HG03025 (cell line): Measurements from ENCODE around the gene PCDHGB6.
"Not testable (repeated sequence)": the region's sequence is repeated elsewhere in the genome, so short reads cannot be mapped to it uniquely, and the experiment has no call there.

ENCODE experiments used
- ATAC-seq: cut with Tn5 transposase; IDR thresholded peaks from one replicate; pipeline ENCODE4 v1.9.1; 2021; ENCODE audit warnings: mild to moderate bottlenecking, moderate library complexity; ENCODE audit not compliant: unreplicated experiment, low FRiP score

PCDHGB6 gene

GRCh38 chr5:141407790-141408505 lies at the start of gene PCDHGB6:
Gene PCDHGB6, plus strand, starts transcription at chr5:141408021. Its CDS starts 182 bp downstream, at chr5:141408203.
- not testable (repeated sequence) for ATAC-seq

- no peak for ATAC-seq
Measured at GRCh38 chr5:141359790-141360426, 47.9 kb upstream of the PCDHGB6 start, which contains the start of gene PCDHGB2. Gene PCDHGB2, plus strand, starts transcription at chr5:141359994. Its CDS starts 142 bp downstream, at chr5:141360136.

GRCh38 chr5:141360685-141361084 lies 47.1 kb upstream of the PCDHGB6 start:
- no peak for ATAC-seq

DNA sequence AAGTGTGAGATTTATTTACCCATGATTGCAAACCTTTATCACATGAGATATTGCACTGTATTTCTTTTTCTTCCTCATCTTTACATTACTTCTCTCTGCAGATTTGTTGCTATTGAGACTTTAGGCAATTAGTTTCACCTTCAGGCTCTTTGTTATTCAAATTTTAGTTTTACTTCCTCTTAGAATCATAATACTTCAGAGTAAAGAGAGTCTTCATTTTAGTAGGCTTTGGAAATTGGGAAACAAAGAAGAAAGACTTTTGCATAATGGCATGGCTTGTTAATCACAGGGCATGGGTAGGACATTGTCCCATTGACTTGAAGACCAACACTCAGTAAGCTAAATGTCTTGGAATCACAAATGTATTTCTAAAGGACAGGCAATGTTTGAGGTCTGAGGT lies 45.1 kb upstream of the PCDHGB6 start:
- ATAC-seq: no peak

GRCh38 chr5:141363952-141364660 lies 43.7 kb upstream of the PCDHGB6 start, which contains the start of gene PCDHGA5:
Gene PCDHGA5, plus strand, starts transcription at chr5:141364162. Its CDS starts 169 bp downstream, at chr5:141364331.
- no peak for ATAC-seq

- ATAC-seq: no peak
Measured at GRCh38 chr5:141366016-141366896, 41.6 kb upstream of the PCDHGB6 start.

GRCh38 chr5:141369994-141370848 lies 37.6 kb upstream of the PCDHGB6 start, which contains the start of gene PCDHGB3:
Gene PCDHGB3, plus strand, starts transcription at chr5:141370242. Its CDS starts 153 bp downstream, at chr5:141370395.
- peak; percentile 99 for ATAC-seq

DNA sequence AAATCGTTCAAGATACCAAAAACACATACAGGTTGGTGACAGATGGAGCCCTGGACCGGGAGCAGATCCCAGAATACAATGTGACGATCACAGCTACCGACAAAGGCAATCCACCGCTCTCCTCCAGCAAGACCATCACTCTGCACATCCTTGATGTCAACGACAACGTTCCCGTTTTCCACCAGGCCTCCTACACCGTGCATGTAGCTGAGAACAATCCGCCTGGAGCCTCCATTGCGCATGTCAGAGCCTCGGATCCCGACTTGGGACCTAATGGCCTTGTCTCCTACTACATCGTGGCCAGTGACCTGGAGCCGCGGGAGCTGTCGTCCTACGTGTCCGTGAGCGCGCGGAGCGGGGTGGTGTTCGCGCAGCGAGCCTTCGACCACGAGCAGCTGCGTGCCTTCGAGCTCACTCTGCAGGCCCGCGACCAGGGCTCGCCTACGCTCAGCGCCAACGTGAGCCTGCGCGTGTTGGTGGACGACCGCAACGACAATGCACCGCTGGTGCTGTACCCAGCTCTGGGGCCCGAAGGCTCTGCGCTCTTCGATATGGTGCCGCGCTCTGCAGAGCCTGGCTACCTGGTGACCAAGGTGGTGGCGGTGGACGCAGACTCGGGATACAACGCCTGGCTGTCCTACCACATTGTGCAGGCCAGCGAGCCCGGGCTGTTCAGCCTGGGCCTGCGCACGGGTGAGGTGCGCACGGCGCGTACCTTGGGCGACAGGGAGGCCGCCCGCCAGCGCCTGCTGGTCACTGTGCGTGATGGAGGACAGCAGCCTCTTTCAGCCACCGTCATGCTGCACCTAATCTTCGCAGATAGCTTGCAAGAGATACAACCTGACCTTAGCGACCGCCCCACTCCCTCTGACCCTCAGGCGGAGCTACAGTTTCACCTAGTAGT lies 36.0 kb upstream of the PCDHGB6 start:
- ATAC-seq: no peak

DNA sequence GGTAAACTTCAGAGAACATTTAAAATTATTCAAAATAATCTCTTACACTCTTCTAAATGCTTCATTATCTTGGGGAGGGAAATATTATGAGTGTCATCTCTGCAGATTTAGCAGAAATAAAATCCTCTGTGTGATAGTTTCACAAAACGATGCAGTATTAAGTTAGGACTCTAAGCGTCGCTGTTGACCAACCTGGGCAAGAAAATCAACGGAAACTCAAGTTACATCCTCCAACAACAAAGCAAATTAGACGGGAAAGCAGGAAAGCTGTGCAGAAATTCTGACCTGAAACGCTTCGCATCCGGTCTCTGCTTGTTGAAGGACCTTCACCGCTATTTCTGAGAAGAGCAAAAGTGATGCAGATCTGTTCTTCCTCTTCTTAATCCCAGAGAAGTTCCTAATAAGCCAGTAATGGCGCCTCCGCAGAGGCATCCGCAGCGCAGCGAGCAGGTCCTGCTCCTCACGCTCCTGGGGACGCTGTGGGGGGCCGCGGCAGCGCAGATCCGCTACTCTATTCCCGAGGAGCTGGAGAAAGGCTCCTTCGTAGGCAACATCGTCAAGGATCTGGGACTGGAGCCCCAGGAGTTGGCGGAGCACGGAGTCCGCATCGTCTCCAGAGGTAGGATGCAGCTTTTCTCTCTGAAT lies 34.0 kb upstream of the PCDHGB6 start, which contains the start of gene PCDHGA6:
Gene PCDHGA6 (plus strand): TSS at position 219 of the 645 bp plus-strand sequence. CDS start 193 bp downstream, at position 412.
- ATAC-seq: no peak

DNA sequence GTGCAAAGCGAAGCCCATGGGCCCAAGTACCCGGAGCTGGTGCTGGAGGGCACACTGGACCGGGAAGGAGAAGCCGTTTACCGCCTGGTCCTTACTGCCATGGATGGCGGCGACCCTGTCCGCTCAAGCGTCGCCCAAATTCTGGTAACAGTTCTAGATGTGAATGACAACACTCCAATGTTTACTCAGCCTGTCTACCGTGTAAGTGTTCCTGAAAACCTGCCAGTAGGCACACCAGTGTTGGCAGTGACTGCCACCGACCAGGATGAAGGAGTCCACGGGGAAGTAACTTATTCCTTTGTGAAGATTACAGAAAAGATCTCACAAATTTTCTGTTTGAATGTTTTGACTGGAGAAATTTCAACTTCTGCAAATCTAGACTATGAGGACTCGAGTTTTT lies 33.2 kb upstream of the PCDHGB6 start:
- ATAC-seq: no peak

DNA sequence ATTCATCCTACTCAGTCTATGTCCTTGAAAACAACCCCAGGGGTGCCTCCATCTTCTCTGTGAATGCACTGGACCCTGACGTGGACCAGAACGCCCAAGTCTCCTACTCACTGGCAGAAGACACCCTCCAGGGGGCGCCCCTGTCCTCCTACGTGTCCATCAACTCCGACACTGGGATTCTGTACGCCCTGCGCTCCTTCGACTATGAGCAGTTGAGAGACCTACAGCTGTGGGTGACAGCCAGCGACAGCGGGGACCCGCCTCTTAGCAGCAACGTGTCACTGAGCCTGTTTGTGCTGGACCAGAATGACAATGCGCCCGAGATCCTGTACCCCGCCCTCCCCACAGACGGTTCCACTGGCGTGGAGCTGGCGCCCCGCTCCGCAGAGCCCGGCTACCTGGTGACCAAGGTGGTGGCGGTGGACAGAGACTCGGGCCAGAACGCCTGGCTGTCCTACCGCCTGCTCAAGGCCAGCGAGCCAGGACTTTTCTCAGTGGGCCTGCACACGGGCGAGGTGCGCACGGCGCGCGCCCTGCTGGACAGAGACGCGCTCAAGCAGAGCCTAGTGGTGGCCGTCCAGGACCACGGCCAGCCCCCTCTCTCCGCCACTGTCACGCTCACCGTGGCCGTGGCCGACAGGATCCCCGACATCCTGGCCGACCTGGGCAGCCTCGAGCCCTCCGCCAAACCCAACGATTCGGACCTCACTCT lies 32.2 kb upstream of the PCDHGB6 start:
- ATAC-seq: not testable (repeated sequence)

- no peak for ATAC-seq
Measured at GRCh38 chr5:141382469-141383294, 25.1 kb upstream of the PCDHGB6 start, which contains the start of gene PCDHGA7. Gene PCDHGA7, plus strand, starts transcription at chr5:141382742. Its CDS starts 158 bp downstream, at chr5:141382900.

DNA sequence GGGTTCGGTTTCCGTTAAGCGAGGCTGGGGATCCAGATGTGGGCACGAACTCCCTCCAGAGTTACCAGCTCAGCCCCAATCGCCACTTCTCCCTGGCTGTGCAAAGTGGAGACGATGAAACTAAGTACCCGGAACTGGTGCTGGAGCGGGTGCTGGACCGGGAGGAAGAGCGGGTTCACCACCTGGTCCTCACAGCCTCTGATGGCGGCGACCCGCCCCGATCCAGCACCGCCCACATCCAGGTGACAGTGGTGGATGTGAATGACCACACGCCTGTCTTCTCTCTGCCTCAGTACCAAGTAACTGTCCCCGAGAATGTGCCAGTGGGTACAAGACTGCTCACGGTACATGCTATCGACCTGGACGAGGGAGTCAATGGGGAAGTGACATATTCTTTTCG lies 24.5 kb upstream of the PCDHGB6 start:
- no peak for ATAC-seq

DNA sequence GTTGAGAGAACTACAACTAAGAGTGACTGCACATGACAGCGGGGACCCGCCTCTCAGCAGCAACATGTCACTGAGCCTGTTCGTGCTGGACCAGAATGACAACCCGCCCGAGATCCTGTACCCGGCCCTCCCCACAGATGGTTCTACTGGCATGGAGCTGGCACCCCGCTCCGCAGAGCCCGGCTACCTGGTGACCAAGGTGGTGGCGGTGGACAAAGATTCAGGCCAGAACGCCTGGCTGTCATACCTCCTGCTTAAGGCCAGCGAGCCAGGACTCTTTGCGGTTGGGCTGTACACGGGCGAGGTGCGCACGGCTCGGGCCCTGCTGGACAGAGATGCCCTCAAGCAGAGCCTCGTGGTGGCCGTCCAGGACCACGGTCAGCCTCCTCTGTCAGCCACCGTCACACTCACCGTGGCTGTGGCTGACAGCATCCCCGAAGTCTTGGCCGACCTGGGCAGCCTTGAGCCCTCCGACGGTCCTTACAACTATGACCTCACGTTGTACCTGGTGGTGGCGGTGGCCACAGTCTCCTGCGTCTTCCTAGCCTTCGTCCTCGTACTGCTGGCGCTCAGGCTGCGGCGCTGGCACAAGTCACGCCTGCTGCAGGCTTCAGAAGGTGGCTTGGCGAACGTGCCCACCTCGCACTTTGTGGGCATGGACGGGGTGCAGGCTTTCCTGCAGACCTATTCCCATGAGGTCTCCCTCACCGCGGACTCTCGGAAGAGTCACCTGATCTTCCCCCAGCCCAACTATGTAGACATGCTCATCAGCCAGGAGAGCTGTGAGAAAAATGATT lies 23.2 kb upstream of the PCDHGB6 start:
- ATAC-seq: no peak
